ENCODE measurements around the gene DOC2A. TPM values are rescaled to one million over a fixed set of nuclear protein-coding genes. Genes with fewer than 3 reads are reported as not detected.

DOC2A gene
- total RNA-seq, 1 donor from 2014 or later = not detected

- Histone ChIP-seq H3K4me3 (ENCODE audit: low read depth, low read length) (no peak overlapping the region), H3K27me3 (ENCODE audit: control insufficient read depth, insufficient read depth, low read length) (peaks cover 4% of the 10 kb centered on the region), H3K36me3 (ENCODE audit: control insufficient read depth, insufficient read depth, low read length) (peaks cover 9% of the 10 kb centered on the region)
- no peak for FAIRE-seq
- TF ChIP-seq CTCF (IDR thresholded peaks at IDR 0.05; ENCODE audit: insufficient read depth, low read length, severe bottlenecking) = no peak
- DNase-seq (ENCODE audit: low read depth) = no peak
Measured at GRCh38 chr16:30004811-30005242, 6.0 kb downstream of the DOC2A start.

- DNase-seq (ENCODE audit: low read depth) (no peak), FAIRE-seq (no peak)
- no peak overlapping the region for H3K4me3 ChIP-seq (ENCODE audit: low read depth, low read length)
- H3K36me3 ChIP-seq (ENCODE audit: control insufficient read depth, insufficient read depth, low read length) = peaks cover 9% of the 10 kb centered on the region
- peaks cover 2% of the 10 kb centered on the region for H3K27me3 ChIP-seq (ENCODE audit: control insufficient read depth, insufficient read depth, low read length)
- TF ChIP-seq CTCF (IDR thresholded peaks at IDR 0.05; ENCODE audit: insufficient read depth, low read length, severe bottlenecking) = no peak
Measured at GRCh38 chr16:30004424-30004776, 6.4 kb downstream of the DOC2A start.

- H3K27me3 ChIP-seq (ENCODE audit: control insufficient read depth, insufficient read depth, low read length) = no peaks in the 10 kb centered on the region
- H3K36me3 ChIP-seq (ENCODE audit: control insufficient read depth, insufficient read depth, low read length) = peaks cover 9% of the 10 kb centered on the region
- TF ChIP-seq CTCF (IDR thresholded peaks at IDR 0.05; ENCODE audit: insufficient read depth, low read length, severe bottlenecking) = no peak
- no peak for DNase-seq (ENCODE audit: low read depth)
- H3K4me3 ChIP-seq (ENCODE audit: low read depth, low read length) = no peak overlapping the region
- FAIRE-seq = no peak
Measured at GRCh38 chr16:30003670-30004423, 7.0 kb downstream of the DOC2A start.

- no peak for DNase-seq (ENCODE audit: low read depth)
- peaks cover 9% of the 10 kb centered on the region for H3K36me3 ChIP-seq (ENCODE audit: control insufficient read depth, insufficient read depth, low read length)
Measured at GRCh38 chr16:30002614-30003346, 8.0 kb downstream of the DOC2A start.

More at GRCh38 chr16:30002614-30003346, 8.0 kb downstream of the DOC2A start:
- FAIRE-seq = no peak
- Histone ChIP-seq H3K27me3 (ENCODE audit: control insufficient read depth, insufficient read depth, low read length) (no peaks in the 10 kb centered on the region), H3K4me3 (ENCODE audit: low read depth, low read length) (no peak overlapping the region)
- TF ChIP-seq CTCF (IDR thresholded peaks at IDR 0.05; ENCODE audit: insufficient read depth, low read length, severe bottlenecking) = no peak
